ENCODE measurements around the gene DNASE1. TPM values are rescaled to one million over a fixed set of nuclear protein-coding genes. Genes with fewer than 3 reads are reported as not detected.

DNASE1 gene
- polyA plus RNA-seq, 1 donor = 170 TPM

DNA sequence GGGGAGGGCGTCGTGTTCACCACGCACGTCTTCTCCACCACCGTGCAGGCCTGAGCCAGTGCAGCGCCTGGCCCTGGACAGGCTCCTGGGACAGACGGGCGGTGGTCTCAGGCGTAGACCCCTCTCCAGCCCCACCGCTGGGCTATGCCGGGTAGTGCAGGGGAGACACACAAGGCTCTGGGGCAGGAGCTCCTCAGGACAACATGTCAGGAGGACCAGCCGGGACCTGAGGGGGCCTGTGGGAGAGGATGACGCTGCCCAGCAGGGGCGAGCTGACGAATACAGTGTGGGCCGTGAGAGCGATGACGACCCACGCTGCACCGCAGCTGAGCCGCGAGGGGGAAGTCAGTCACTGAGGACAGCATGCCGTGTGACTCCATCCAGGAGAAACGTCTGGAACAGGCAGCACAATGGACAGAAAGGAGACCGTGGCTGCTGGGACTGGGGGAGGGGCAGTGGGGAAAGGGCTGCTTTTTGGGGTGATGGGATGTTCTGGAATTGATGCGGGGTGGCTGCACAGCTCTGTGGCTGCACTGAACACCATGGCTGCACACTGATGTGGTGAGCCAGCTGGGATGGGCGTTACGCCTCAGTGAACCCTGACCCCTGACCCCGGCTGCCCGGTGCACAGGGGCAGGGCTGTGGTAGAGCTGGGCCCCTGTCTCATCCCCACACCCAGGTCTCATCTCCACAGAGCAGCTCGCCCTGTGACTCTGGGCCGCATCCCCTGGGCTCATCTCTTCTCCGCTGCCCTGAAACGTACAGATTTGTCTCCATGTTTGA, 20.2 kb downstream of the DNASE1 start:
- Histone ChIP-seq H3K9me3 (ENCODE audit: control insufficient read depth, low read depth, low read length) (no peaks in the 10 kb centered on the region), H3K4me3 (ENCODE audit: low read length) (no peak overlapping the region), H3K4me1 (ENCODE audit: control insufficient read depth, insufficient read depth, low read length) (no peaks in the 10 kb centered on the region), H3K27ac (ENCODE audit: low read length) (no peak overlapping the region), H3K36me3 (ENCODE audit: control insufficient read depth, insufficient read depth, low read length) (peaks cover 84% of the 10 kb centered on the region), H3K27me3 (ENCODE audit: control insufficient read depth, insufficient read depth, low read length) (no peaks in the 10 kb centered on the region)
- no CpG with 5 or more reads among the region's 34 CpGs for WGBS (ENCODE audit: insufficient coverage, low lambda C conversion rate)
- DNase-seq = no peak

DNA sequence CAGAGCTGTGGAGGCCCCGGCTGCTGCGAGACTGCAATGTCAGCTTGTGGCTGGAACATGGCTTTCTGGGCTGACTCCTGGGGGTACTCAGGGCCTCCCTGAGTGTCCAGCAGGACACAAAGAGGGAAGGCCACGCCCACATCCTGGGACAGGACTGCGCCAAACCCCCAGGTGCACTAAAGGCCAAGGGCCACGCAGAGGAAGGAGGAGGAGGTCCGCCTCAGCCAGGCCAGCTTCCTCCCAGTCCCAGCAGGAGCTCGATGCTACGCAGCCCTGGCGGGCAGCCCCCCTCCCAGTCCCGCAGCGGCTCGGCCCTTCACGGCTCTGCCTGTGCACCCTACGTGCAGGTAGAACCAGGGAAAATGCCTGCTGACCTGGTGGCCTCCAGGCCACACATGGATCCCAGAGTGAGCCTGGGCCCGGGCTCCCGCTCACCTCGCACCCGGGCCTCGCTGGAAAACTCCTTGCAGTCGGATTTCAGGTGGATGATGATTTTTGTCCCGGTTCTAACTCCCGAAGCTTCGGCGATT, 21.2 kb downstream of the DNASE1 start:
- Histone ChIP-seq H3K4me1 (ENCODE audit: control insufficient read depth, insufficient read depth, low read length) (no peaks in the 10 kb centered on the region), H3K27ac (ENCODE audit: low read length) (no peak overlapping the region), H3K9me3 (ENCODE audit: control insufficient read depth, low read depth, low read length) (no peaks in the 10 kb centered on the region), H3K4me3 (ENCODE audit: low read length) (no peak overlapping the region), H3K36me3 (ENCODE audit: control insufficient read depth, insufficient read depth, low read length) (peaks cover 91% of the 10 kb centered on the region), H3K27me3 (ENCODE audit: control insufficient read depth, insufficient read depth, low read length) (no peaks in the 10 kb centered on the region)
- no CpG with 5 or more reads among the region's 24 CpGs for WGBS (ENCODE audit: insufficient coverage, low lambda C conversion rate)
- no peak for DNase-seq

DNA sequence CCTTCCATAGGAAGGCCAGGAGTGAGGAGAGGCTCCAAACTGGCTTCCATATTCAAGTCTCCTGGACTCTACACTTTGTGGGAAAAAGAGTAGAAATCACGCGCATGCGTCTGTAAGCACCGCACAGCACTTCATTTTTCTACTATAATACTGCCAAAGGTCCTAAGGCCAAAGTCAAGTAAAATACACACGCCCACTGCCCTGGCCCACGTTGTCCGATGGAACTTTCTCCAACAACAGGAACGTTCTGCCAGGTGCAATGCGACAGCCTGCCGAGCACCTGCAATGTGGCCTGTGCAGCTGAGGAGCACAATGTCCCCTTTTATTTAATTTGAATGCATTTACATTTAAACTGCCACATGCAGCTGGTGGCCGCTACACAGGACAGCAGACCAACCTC, 23.5 kb downstream of the DNASE1 start:
- 100% methylated on average over 1 of the region's 11 CpGs for WGBS (ENCODE audit: insufficient coverage, low lambda C conversion rate)

GRCh38 chr16:3681206-3681605, 26.7 kb downstream of the DNASE1 start:
- no peaks in the 10 kb centered on the region for H3K27me3 ChIP-seq (ENCODE audit: control insufficient read depth, insufficient read depth, low read length)
- no peak overlapping the region for H3K4me3 ChIP-seq (ENCODE audit: low read length)
- H3K9me3 ChIP-seq (ENCODE audit: control insufficient read depth, low read depth, low read length) = no peaks in the 10 kb centered on the region
- WGBS (ENCODE audit: insufficient coverage, low lambda C conversion rate) = no CpG with 5 or more reads among the region's 3 CpGs
- DNase-seq = no peak
- no peaks in the 10 kb centered on the region for H3K4me1 ChIP-seq (ENCODE audit: control insufficient read depth, insufficient read depth, low read length)
- no peak overlapping the region for H3K27ac ChIP-seq (ENCODE audit: low read length)
- peaks cover 79% of the 10 kb centered on the region for H3K36me3 ChIP-seq (ENCODE audit: control insufficient read depth, insufficient read depth, low read length)

More for the DNA sequence above, 23.5 kb downstream of the DNASE1 start:
- H3K4me3 ChIP-seq (ENCODE audit: low read length) = no peak overlapping the region
- no peak for DNase-seq
- peaks cover 90% of the 10 kb centered on the region for H3K36me3 ChIP-seq (ENCODE audit: control insufficient read depth, insufficient read depth, low read length)
- H3K4me1 ChIP-seq (ENCODE audit: control insufficient read depth, insufficient read depth, low read length) = no peaks in the 10 kb centered on the region
- no peak overlapping the region for H3K27ac ChIP-seq (ENCODE audit: low read length)
- H3K27me3 ChIP-seq (ENCODE audit: control insufficient read depth, insufficient read depth, low read length) = no peaks in the 10 kb centered on the region
- H3K9me3 ChIP-seq (ENCODE audit: control insufficient read depth, low read depth, low read length) = no peaks in the 10 kb centered on the region

DNA sequence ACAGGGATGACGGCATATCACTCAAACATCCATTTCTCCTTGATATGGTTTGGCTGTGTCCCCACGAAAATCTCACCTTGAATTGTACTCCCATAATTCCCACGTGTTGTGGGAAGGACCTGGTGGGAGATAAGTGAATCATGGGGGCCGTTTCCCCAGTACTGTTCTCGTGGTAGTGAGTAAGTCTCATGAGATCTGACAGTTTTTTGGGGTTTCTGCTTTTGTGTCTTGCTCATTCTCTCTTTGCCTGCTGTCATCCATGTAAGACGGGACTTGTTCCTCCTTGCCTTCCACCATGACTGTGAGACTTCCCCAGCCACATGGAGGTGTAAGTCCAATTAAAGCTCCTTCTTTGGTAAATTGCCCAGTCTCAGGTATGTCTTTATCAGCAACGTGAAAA, 32.5 kb downstream of the DNASE1 start:
- no peak overlapping the region for H3K27ac ChIP-seq (ENCODE audit: low read length)
- WGBS (ENCODE audit: insufficient coverage, low lambda C conversion rate) = 100% methylated on average over 1 of the region's 7 CpGs
- H3K4me1 ChIP-seq (ENCODE audit: control insufficient read depth, insufficient read depth, low read length) = peaks cover 4% of the 10 kb centered on the region
- H3K9me3 ChIP-seq (ENCODE audit: control insufficient read depth, low read depth, low read length) = no peaks in the 10 kb centered on the region
- H3K4me3 ChIP-seq (ENCODE audit: low read length) = no peak overlapping the region
- peaks cover 62% of the 10 kb centered on the region for H3K36me3 ChIP-seq (ENCODE audit: control insufficient read depth, insufficient read depth, low read length)
- no peak for DNase-seq
- no peaks in the 10 kb centered on the region for H3K27me3 ChIP-seq (ENCODE audit: control insufficient read depth, insufficient read depth, low read length)

DNA sequence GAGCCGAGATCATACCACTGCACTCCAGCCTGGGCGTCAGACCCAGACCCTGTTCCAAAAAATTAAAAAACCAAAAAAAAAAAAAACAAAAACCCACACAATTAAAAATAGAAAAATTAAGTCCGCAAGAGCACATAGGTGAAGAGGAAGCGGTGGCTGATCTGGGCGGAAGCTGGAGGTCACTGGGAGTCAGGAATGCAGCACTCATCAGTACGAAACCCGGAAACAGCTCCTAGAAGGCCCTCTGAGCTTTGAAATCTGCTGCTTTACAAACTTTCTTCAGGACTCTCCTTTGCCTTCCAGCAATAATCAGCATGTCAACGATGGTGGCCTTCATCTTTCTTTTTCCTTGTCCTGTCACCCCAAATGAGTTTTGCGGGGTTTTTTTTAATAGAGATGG, 33.3 kb downstream of the DNASE1 start:
- no peak for DNase-seq
- 100% methylated on average over 1 of the region's 9 CpGs for WGBS (ENCODE audit: insufficient coverage, low lambda C conversion rate)
- H3K4me1 ChIP-seq (ENCODE audit: control insufficient read depth, insufficient read depth, low read length) = peaks cover 4% of the 10 kb centered on the region
- no peaks in the 10 kb centered on the region for H3K27me3 ChIP-seq (ENCODE audit: control insufficient read depth, insufficient read depth, low read length)
- H3K4me3 ChIP-seq (ENCODE audit: low read length) = no peak overlapping the region
- no peak overlapping the region for H3K27ac ChIP-seq (ENCODE audit: low read length)
- H3K9me3 ChIP-seq (ENCODE audit: control insufficient read depth, low read depth, low read length) = no peaks in the 10 kb centered on the region
- peaks cover 55% of the 10 kb centered on the region for H3K36me3 ChIP-seq (ENCODE audit: control insufficient read depth, insufficient read depth, low read length)

DNA sequence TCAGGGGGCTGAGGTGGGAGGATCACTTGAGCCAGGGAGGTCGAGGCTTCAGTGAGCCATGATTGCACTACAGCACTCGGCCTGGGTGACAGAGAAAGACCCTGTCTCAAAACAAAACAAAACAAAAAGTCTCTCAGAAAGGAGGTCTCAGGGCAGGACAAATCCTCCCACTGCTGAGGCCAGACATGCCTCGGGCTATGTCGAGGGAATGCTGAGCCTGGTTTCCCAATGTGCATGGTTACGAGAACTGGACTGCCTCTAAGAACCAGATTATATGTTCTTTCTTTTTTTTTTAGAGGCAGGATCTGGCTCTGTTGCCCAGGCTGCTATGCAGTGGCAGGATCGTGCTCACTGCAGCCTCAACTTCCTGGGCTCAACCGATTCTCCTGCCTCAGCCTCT, 35.2 kb downstream of the DNASE1 start:
- H3K4me1 ChIP-seq (ENCODE audit: control insufficient read depth, insufficient read depth, low read length) = peaks cover 5% of the 10 kb centered on the region
- DNase-seq = no peak
- H3K27me3 ChIP-seq (ENCODE audit: control insufficient read depth, insufficient read depth, low read length) = no peaks in the 10 kb centered on the region
- WGBS (ENCODE audit: insufficient coverage, low lambda C conversion rate) = 100% methylated on average over 1 of the region's 7 CpGs
- peaks cover 46% of the 10 kb centered on the region for H3K36me3 ChIP-seq (ENCODE audit: control insufficient read depth, insufficient read depth, low read length)
- no peak overlapping the region for H3K4me3 ChIP-seq (ENCODE audit: low read length)
- H3K9me3 ChIP-seq (ENCODE audit: control insufficient read depth, low read depth, low read length) = no peaks in the 10 kb centered on the region
- H3K27ac ChIP-seq (ENCODE audit: low read length) = no peak overlapping the region

- no CpG with 5 or more reads among the region's 18 CpGs for WGBS (ENCODE audit: insufficient coverage, low lambda C conversion rate)
- H3K4me3 ChIP-seq (ENCODE audit: low read length) = no peak overlapping the region
- peaks cover 39% of the 10 kb centered on the region for H3K36me3 ChIP-seq (ENCODE audit: control insufficient read depth, insufficient read depth, low read length)
- DNase-seq = peak; percentile 84 to 85
- H3K9me3 ChIP-seq (ENCODE audit: control insufficient read depth, low read depth, low read length) = no peaks in the 10 kb centered on the region
- no peaks in the 10 kb centered on the region for H3K27me3 ChIP-seq (ENCODE audit: control insufficient read depth, insufficient read depth, low read length)
- peaks cover 12% of the 10 kb centered on the region for H3K4me1 ChIP-seq (ENCODE audit: control insufficient read depth, insufficient read depth, low read length)
- H3K27ac ChIP-seq (ENCODE audit: low read length) = no peak overlapping the region
Measured at GRCh38 chr16:3690470-3690928, 36.0 kb downstream of the DNASE1 start.

DNA sequence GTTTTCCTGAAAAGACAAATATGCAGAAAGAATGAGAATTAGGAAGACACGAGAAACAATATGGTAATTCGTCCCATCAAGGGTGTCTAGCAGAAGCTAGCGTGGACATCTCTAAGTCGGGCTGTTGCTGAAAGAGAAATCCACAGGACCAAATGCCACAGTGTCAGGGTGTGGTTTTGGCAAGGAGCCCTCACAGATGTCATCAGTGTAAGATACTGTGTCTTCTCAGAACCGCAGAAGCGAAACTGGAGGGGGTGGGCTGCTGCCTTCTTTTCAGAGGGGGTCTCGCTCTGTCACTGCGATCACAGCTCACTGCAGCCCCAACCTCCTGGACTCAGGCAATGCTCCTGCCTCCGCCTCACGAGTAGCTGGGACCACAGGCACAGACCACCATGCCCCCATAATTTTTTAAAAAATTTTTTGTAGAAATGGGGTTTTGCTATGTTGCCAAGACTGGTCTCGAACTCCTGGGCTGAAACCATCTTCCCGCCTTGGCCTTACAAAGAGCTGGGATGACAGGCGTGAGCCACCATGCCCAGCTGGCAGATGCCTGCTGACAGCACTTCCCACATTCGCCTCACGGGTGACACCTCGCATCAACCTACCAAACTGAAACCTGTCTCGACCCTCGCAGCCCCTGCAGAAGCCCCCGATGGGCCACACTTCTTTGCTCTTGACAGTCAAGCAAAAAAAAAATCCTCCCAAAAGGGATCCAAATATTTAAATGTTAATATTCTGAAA, 36.7 kb downstream of the DNASE1 start:
- Histone ChIP-seq H3K36me3 (ENCODE audit: control insufficient read depth, insufficient read depth, low read length) (peaks cover 32% of the 10 kb centered on the region), H3K27ac (ENCODE audit: low read length) (no peak overlapping the region), H3K9me3 (ENCODE audit: control insufficient read depth, low read depth, low read length) (no peaks in the 10 kb centered on the region), H3K27me3 (ENCODE audit: control insufficient read depth, insufficient read depth, low read length) (no peaks in the 10 kb centered on the region), H3K4me3 (ENCODE audit: low read length) (no peak overlapping the region), H3K4me1 (ENCODE audit: control insufficient read depth, insufficient read depth, low read length) (peaks cover 18% of the 10 kb centered on the region)
- DNase-seq = no peak
- WGBS (ENCODE audit: insufficient coverage, low lambda C conversion rate) = 100% methylated on average over 2 of the region's 19 CpGs

DNA sequence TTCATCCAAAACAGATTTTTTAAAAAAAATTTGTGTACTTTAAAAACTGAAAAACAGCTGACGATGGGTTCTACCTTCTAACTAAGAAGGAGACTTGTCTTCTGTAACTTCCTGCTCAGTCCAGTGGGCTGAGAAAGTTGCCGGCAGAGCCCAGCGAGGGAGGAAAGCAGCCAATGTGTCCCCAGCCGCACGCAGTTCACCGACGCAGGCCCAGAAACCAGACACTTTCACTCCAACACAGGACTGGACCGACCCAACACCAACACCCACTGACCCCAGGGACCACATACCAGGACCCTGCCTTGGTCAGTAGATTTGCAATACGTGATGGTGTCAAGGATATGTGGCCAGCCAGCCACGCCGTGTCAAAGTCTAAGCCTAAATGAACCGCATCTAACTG, 37.3 kb downstream of the DNASE1 start:
- H3K9me3 ChIP-seq (ENCODE audit: control insufficient read depth, low read depth, low read length) = no peaks in the 10 kb centered on the region
- H3K27ac ChIP-seq (ENCODE audit: low read length) = no peak overlapping the region
- no peaks in the 10 kb centered on the region for H3K27me3 ChIP-seq (ENCODE audit: control insufficient read depth, insufficient read depth, low read length)
- DNase-seq = no peak
- H3K4me1 ChIP-seq (ENCODE audit: control insufficient read depth, insufficient read depth, low read length) = peaks cover 21% of the 10 kb centered on the region
- H3K36me3 ChIP-seq (ENCODE audit: control insufficient read depth, insufficient read depth, low read length) = peaks cover 26% of the 10 kb centered on the region
- WGBS (ENCODE audit: insufficient coverage, low lambda C conversion rate) = 90% methylated on average over 2 of the region's 12 CpGs
- no peak overlapping the region for H3K4me3 ChIP-seq (ENCODE audit: low read length)
